NT2/D1 (cell line): ENCODE measurements around the gene SIN3B.

Experiments
- DNase-seq: peaks from one replicate; pipeline ENCODE4 v3.0.0-alpha.2; 2011; ENCODE audit warnings: low read depth, low spot score
- H3K27me3 ChIP-seq: 2 replicates; pipeline ENCODE4 v1.6.0; 2011; ENCODE audit warnings: mild to moderate bottlenecking; ENCODE audit not compliant: insufficient read length, insufficient read depth
- H3K36me3 ChIP-seq: 2 replicates; pipeline ENCODE4 v1.6.1; 2011; ENCODE audit warnings: mild to moderate bottlenecking, low read length, mixed read lengths; ENCODE audit not compliant: insufficient read depth, insufficient read length
- H3K4me1 ChIP-seq: 2 replicates; pipeline ENCODE4 v1.5.1; 2011; ENCODE audit not compliant: insufficient read depth, insufficient read length
- H3K4me3 ChIP-seq: 2 replicates; pipeline ENCODE4 v1.5.1; 2011; ENCODE audit warnings: low read depth; ENCODE audit not compliant: insufficient read length
- H3K9ac ChIP-seq: 2 replicates; pipeline ENCODE4 v1.6.0; 2011; ENCODE audit warnings: low read depth; ENCODE audit not compliant: insufficient read length
- H3K9me3 ChIP-seq: 2 replicates; pipeline ENCODE4 v1.5.1; 2011; ENCODE audit warnings: mild to moderate bottlenecking, low read length; ENCODE audit not compliant: insufficient read depth
- SUZ12 ChIP-seq: IDR thresholded peaks from 2 replicates; pipeline ENCODE4 v1.6.1; 2011; ENCODE audit not compliant: insufficient read length, insufficient read depth; ENCODE audit errors: extremely low read depth
- YY1 ChIP-seq: IDR thresholded peaks from 2 replicates; pipeline ENCODE4 v1.6.1; 2011; ENCODE audit not compliant: insufficient read length, insufficient read depth
- ZNF274 ChIP-seq: IDR thresholded peaks from 2 replicates; pipeline ENCODE4 v1.6.1; 2011; ENCODE audit warnings: mild to moderate bottlenecking, low read depth, low read length

Gene SIN3B

DNA sequence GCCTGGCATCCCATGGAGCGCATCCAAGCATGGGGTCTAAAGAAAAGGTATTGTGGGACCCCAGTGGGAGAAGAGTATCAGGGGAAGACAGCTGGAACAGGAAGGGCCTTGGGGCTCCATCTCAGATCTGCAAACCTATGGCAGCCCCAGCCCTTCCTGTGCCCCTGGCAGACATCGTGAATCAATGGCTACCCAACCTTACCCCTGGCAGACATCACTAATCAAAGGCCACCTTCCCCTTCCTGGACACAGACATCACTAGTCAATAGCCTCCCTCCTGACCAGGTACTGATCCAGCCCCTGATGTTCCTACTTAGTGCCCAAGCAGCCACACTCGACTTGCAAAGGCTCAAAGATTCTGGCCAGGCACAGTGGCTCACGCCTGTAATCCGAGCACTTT, 75.4 kb downstream of the SIN3B start:
- no peak overlapping the region for H3K9ac ChIP-seq
- no peak for DNase-seq
- no peak overlapping the region for H3K4me3 ChIP-seq
- H3K4me1 ChIP-seq, result peaks cover 5% of the 10 kb centered on the region
- H3K9me3 ChIP-seq, result no peaks in the 10 kb centered on the region
- TF ChIP-seq YY1 (no peak), SUZ12 (no peak), ZNF274 (no peak)
- H3K36me3 ChIP-seq, result no peaks in the 10 kb centered on the region
- no peaks in the 10 kb centered on the region for H3K27me3 ChIP-seq

DNA sequence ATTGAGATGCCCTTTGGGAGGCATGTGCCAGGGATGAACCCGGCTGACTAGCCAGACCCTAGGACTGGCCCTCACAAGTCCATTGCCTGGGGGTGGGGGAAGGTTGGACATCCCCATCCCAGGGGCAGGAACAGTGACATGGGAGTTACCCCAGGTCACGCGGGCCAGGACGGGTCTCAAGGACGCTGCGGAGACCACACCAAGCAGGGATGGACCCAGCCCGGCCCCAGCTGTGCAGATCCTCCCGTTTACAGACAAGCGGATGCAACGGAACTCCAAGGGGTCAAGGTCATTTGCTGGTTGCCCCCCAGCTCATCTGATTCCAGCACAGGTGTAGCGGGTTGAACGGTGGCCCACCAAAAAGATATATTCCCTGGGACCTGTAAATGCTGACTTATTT, 79.6 kb downstream of the SIN3B start:
- Histone ChIP-seq H3K9ac (no peak overlapping the region), H3K36me3 (no peaks in the 10 kb centered on the region), H3K4me3 (no peak overlapping the region), H3K4me1 (peaks cover 2% of the 10 kb centered on the region), H3K27me3 (no peaks in the 10 kb centered on the region), H3K9me3 (peaks cover 18% of the 10 kb centered on the region; the same call in 1 of the 2 replicates)
- TF ChIP-seq ZNF274, result no peak
- TF ChIP-seq SUZ12, result no peak
- TF ChIP-seq YY1, result no peak
- DNase-seq, result no peak

DNA sequence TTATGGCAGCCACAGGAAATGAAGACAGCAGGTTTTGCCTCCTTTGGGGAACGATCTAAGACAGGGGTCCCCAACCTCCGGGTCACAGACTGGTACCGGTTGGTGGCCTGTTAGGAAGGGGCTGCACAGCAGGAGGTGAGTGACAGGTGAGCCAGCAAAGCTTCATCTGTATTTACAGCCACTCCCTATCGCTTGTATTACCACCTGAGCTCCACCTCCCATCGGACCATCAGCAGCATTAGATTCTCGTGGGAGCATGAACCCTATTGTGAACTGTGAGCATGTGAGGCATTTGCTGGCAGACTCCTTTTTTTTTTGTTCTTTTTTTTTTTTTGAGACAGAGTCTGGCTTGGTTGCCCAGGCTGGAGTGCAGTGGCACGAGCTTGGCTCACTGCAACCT, 81.8 kb downstream of the SIN3B start:
- no peak for DNase-seq
- TF ChIP-seq YY1 (no peak), ZNF274 (no peak), SUZ12 (no peak)
- Histone ChIP-seq H3K9me3 (peaks cover 23% of the 10 kb centered on the region; the same call in 1 of the 2 replicates), H3K36me3 (no peaks in the 10 kb centered on the region), H3K4me1 (peaks cover 2% of the 10 kb centered on the region), H3K9ac (no peak overlapping the region), H3K27me3 (no peaks in the 10 kb centered on the region), H3K4me3 (no peak overlapping the region)

DNA sequence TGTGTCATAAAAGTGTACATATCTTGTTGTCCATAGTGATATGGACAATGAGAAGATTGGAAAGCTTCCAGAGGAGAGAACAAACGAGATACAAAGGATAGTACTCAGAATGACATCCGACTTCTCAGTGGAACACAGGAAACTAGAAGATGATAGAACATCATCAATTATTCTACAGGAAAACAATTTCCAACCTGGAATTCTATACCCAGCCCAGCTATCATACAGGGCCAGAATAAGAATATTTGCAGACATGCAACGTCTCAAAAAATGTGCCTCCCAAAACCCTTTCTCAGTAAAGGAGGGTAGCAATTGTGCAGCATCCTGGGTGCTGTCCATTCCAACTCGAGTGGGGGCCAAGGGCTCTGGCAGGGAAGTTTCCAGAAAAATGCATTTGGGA, 83.6 kb downstream of the SIN3B start:
- no peak for DNase-seq
- Histone ChIP-seq H3K9ac (no peak overlapping the region), H3K27me3 (no peaks in the 10 kb centered on the region), H3K4me3 (no peak overlapping the region), H3K4me1 (no peaks in the 10 kb centered on the region), H3K9me3 (peaks cover 23% of the 10 kb centered on the region; the same call in 1 of the 2 replicates), H3K36me3 (no peaks in the 10 kb centered on the region)
- TF ChIP-seq YY1 (no peak), ZNF274 (no peak)

DNA sequence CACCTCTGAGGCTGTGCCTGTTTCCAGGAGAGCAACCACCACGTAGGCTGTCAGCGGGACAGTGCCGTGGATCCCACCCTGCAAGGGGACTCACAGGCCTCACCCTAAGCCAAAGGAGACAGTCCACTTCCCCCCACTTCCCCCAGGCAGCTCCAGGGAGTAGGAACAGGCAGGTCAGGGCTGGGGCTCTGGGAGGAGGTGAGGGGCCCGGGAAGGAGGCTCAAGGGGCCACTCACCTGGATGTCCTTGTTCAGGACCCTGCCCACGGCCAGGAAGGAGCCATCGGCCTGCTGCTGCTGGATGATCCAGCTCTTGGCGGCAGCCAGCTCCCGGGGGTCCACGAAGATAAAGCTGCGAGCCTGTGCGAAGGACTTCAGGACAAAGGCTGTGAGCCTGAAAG, 85.2 kb downstream of the SIN3B start:
- no peaks in the 10 kb centered on the region for H3K36me3 ChIP-seq
- DNase-seq, result no peak

DNA sequence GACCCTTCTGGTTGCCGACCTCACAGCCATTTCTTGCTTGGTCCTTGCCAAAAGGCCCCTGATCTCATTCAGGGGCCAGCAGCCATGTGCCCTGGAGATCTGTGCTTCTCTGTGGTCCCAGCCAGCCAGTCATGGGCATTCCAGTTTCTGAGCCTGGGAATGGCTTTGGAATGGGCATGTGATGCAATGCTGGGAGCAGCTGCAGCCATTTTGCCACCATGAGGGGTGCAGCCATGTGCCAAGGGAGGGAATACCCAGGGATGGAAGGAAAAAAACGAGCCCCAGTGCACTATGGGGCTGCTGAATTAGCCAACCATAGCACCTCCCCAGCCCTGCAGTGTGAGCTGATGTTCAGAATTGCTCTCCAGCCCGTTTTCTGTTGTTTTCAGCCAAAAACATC, 85.9 kb downstream of the SIN3B start:
- no peak for DNase-seq
- H3K9me3 ChIP-seq, result peaks cover 23% of the 10 kb centered on the region; the same call in 1 of the 2 replicates
- TF ChIP-seq SUZ12 (no peak), YY1 (no peak)
- no peak overlapping the region for H3K9ac ChIP-seq
- no peak overlapping the region for H3K4me3 ChIP-seq
- H3K4me1 ChIP-seq, result no peaks in the 10 kb centered on the region
- H3K27me3 ChIP-seq, result no peaks in the 10 kb centered on the region
- no peaks in the 10 kb centered on the region for H3K36me3 ChIP-seq

More for the DNA sequence above, 85.2 kb downstream of the SIN3B start:
- Histone ChIP-seq H3K4me3 (no peak overlapping the region), H3K9me3 (peaks cover 23% of the 10 kb centered on the region; the same call in 1 of the 2 replicates), H3K27me3 (no peaks in the 10 kb centered on the region), H3K4me1 (no peaks in the 10 kb centered on the region), H3K9ac (no peak overlapping the region)
- no peak for TF ChIP-seq SUZ12
- TF ChIP-seq YY1, result no peak
- no peak for TF ChIP-seq ZNF274

DNA sequence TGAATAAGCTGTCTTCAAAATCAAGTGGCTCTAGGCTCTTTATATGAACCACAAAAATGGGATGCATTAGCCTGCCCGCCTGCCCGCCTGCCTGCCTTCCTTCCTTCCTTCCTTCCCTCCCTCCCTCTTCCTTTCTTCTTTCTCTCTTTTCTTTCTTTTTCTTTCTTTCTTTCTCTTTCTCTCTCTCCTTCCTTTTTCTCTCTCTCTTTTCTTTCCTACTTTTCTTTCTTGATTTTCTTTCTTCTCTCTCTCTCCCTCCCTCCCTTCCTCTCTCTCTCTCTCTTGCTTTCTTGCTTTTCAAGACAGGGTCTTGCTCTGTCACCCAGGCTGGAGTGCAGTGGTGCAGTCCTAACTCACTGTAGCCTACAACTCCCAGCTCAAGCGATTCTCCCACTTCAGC, 86.5 kb downstream of the SIN3B start:
- DNase-seq, result no peak
- Histone ChIP-seq H3K4me3 (no peak overlapping the region), H3K36me3 (no peaks in the 10 kb centered on the region), H3K9me3 (peaks cover 23% of the 10 kb centered on the region; the same call in 1 of the 2 replicates), H3K4me1 (no peaks in the 10 kb centered on the region), H3K9ac (no peak overlapping the region), H3K27me3 (no peaks in the 10 kb centered on the region)
- TF ChIP-seq SUZ12 (no peak), YY1 (no peak), ZNF274 (no peak)

DNA sequence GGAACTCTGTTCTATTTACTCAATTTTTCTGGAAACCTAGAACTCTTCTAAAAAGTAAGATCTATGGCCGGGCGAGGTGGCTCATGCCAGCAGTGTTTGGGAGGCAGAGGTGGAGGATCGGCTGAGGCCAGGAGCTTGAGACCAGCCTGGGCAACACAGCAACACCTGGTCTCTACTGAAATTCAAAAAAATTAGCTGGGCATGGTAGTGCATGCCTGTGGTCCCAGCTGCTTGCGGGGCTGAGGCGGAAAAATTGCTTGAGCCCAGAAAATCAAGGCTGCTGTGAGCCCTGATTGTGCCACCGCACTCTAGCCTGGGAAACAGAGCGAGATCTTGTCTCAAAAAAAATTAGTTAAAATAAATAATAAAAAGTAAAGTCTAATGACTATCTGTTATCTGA, 88.2 kb downstream of the SIN3B start:
- no peaks in the 10 kb centered on the region for H3K27me3 ChIP-seq
- H3K4me3 ChIP-seq, result no peak overlapping the region
- H3K9me3 ChIP-seq, result peaks cover 19% of the 10 kb centered on the region; the same call in 1 of the 2 replicates

More for the DNA sequence above, 88.2 kb downstream of the SIN3B start:
- Histone ChIP-seq H3K4me1 (no peaks in the 10 kb centered on the region), H3K9ac (no peak overlapping the region), H3K36me3 (no peaks in the 10 kb centered on the region)
- TF ChIP-seq ZNF274, result no peak
- TF ChIP-seq SUZ12, result no peak
- TF ChIP-seq YY1, result no peak
- no peak for DNase-seq
